Measurements from ENCODE around the gene COL26A1.

DNA sequence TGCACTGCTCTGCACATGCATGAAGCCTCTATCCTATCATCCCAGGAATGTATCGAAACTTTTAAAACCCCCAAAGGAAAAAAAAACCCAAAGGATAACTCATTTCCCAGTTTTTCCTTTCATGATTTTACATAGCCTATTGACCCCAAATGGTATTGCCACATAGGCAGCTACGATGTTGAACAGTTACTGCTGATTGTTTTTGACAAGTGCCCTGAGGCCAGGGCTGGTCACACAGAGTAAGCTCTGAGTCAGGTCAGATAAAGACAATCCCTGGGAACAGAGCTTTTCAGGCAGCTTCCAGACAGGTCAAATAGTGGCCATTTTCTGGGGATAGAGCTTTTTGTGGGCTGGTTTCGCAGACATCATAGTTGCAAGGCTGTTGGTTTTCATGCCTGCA is 214.3 kb downstream of the COL26A1 start:
- TF ChIP-seq EP300 (IDR thresholded peaks at IDR 0.05; ENCODE audit: low read depth), result no peak
- TF ChIP-seq, protein P1, sequence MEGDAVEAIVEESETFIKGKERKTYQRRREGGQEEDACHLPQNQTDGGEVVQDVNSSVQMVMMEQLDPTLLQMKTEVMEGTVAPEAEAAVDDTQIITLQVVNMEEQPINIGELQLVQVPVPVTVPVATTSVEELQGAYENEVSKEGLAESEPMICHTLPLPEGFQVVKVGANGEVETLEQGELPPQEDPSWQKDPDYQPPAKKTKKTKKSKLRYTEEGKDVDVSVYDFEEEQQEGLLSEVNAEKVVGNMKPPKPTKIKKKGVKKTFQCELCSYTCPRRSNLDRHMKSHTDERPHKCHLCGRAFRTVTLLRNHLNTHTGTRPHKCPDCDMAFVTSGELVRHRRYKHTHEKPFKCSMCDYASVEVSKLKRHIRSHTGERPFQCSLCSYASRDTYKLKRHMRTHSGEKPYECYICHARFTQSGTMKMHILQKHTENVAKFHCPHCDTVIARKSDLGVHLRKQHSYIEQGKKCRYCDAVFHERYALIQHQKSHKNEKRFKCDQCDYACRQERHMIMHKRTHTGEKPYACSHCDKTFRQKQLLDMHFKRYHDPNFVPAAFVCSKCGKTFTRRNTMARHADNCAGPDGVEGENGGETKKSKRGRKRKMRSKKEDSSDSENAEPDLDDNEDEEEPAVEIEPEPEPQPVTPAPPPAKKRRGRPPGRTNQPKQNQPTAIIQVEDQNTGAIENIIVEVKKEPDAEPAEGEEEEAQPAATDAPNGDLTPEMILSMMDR (IDR thresholded peaks at IDR 0.05), result no peak

Measured in transverse colon (tissue), 3 donors.